ENCODE data around the gene CZIB.
"Not testable (repeated sequence)": the region's sequence is repeated elsewhere in the genome, so short reads cannot be mapped to it uniquely, and the experiment has no call there.

CZIB gene

DNA sequence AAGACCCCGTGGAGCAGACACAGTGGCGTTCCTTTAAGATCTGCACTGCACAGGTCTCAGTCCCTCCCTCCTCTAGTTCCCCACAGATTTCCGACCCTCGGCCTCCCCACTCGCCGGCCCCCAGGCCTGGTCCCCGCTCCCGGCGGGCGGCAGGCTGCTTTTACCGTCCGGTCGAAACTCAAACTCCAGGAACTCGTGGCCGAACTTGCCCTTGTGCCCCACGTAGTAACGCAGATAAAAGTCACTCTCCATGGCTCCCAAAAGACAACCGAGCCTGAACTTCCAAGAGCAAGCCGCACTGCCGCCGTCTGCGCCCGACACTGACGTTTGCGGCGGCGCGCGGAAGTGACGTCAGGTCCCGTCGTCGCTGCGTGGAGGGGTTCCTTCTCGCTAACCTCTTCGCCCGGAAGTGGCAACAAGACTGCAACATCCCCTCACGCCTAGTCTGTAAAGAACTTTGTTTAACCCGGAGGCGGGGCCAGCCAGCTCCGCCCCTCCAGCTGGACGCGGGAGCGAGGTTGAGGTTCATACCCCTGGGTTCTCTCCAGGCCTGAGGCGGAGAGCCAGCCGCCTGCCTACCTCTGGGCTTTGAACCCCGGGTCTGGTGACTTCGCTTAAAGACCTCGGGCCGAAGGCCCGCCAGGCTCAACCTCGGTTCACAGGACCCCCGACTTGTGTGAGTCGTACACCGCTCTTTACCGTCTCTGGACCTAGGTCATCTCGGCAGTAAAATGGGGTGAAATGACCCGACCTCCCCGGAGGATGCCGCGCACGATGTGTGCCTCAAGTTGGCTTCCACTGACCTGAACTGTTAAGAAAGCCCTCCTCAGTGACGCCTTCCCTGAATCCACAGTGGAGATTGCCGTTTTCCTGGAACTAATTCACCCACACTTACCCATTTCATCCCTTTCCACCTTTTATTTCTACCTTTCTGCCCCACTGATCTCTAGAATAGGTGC lies 18.0 kb upstream of the CZIB start, which contains the start of gene MAGOH:
MAGOH (minus strand) TSS at position 322 of the 959 bp plus-strand sequence; CDS start at position 252, 70 bp downstream.
- peak; percentile 95 for DNase-seq

- no peak for DNase-seq
These were observed 17.2 kb upstream of the CZIB start for GRCh38 chr1:53237638-53238037.

GRCh38 chr1:53220962-53221286 lies 490 bp upstream of the CZIB start:
- no peak for DNase-seq

DNA sequence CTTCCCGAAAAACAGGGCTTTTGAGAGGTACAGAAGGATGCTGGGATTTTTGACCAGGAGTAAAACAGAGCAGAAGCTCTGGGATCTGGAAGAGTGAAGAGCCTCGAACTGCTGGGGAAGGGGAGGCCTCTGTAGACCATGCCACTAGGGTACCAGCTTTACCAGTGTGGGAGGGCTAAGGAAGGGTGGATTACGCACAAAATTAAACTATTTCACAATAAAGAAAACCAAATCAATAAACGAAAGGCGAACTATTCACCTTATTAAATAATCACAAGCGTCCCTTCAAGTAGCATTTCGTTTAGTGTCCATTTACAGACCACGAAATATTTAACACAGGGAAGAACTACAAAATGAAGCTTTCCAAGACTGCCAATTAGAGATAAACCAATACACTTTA lies 723 bp downstream of the CZIB start:
- DNase-seq, result no peak

GRCh38 chr1:53218201-53218600 lies 2.2 kb downstream of the CZIB start:
- no peak for DNase-seq

- no peak for DNase-seq
These were observed 6.0 kb downstream of the CZIB start for GRCh38 chr1:53214376-53214940.

DNA sequence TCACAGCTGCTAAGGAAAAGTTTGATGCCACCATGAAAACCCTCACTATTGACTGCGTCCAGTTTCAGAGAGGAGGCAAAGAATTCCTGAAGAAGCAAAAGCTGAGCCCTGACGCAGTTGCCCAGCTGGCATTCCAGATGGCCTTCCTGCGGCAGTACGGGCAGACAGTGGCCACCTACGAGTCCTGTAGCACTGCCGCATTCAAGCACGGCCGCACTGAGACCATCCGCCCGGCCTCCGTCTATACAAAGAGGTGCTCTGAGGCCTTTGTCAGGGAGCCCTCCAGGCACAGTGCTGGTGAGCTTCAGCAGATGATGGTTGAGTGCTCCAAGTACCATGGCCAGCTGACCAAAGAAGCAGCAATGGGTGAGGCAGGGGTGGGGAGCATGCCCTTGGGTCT lies 9.5 kb downstream of the CZIB start:
- no peak for DNase-seq

DNA sequence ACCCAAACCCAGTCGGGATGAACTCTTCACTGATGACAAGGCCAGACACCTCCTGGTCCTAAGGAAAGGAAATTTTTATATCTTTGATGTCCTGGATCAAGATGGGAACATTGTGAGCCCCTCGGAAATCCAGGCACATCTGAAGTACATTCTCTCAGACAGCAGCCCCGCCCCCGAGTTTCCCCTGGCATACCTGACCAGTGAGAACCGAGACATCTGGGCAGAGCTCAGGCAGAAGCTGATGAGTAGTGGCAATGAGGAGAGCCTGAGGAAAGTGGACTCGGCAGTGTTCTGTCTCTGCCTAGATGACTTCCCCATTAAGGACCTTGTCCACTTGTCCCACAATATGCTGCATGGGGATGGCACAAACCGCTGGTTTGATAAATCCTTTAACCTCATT lies 10.1 kb downstream of the CZIB start:
- no peak for DNase-seq

- DNase-seq, result no peak
These were observed 12.7 kb downstream of the CZIB start for GRCh38 chr1:53207726-53208125.

DNA sequence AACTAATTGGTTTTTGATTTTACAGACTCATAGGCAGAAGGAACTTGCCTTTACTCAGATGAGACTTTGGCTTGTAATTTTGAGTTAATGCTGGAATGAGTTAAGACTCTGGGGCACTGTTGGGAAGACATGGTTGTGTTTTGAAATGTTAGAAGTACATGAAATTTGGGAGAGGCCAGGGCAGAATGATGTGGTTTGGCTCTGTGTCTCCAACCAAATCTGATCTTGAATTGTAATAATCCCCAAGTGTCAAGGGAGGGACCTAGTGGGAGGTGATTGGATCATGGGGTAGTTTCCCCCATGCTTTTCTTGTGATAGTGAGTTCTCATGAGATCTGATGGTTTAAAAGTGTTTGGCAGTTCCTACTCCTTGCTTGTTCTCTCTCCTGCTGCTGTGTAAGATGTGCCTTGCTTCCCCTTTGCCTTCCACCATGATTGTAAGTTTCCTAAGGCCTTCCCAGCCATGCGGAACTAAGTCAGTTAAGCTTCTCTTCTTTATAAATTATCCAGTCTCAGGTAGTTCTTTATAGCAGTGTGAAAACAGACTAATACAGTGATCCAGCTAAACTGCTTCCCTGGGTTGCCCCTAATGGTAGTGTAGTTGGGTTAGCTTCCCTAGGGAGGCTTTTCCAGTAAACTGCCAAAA lies 13.6 kb downstream of the CZIB start:
- DNase-seq, result no peak

GRCh38 chr1:53206083-53206685 lies 14.2 kb downstream of the CZIB start:
- DNase-seq, result not testable (repeated sequence)

- not testable (repeated sequence) for DNase-seq
These were observed 14.9 kb downstream of the CZIB start for GRCh38 chr1:53205496-53205895.

DNA sequence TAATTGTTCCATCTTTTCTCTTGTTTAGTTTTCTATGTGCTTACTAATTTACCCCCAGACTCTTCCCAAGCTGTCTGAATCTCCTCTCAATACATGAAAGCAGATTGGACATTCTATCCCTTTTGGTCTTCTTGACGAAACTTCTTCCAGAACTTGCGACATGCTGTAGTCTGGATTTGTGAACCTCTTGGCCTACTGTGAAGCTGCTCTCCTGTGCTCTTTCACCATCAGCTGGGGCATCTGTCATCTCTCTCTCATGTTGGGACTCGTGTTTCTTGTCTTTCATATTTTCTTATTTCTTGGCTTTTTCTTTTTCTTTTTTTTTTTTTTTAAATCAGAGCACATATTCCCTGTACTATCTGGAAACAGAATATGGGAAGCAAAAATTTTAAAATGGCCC lies 17.0 kb downstream of the CZIB start:
- DNase-seq, result no peak

DNA sequence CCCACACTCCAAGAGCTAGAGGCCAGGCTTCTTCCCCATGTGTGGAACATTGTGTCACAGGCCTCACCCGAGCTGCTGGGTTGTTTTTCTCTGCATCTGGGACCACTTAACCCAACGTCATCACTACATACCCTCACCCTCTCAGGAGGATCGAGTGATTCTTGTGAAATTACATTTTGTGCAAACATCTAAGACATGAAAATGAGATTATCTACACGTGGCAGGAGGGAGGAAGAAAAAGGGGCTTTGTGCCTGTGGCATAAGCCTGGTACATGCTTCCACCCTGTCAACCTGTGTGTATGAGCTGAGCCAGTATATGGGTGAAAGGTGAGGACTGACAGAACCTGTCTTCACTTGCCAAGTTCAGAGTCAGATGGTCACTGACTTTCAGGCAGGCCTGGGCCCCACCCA lies 22.2 kb downstream of the CZIB start:
- no peak for DNase-seq

- no peak for DNase-seq
These were observed 22.9 kb downstream of the CZIB start for GRCh38 chr1:53197291-53198200.

- DNase-seq, result peak; percentile 93
These were observed 23.7 kb downstream of the CZIB start, which contains the start of gene CPT2 for GRCh38 chr1:53196485-53197290. TSS of gene CPT2 (plus strand) at chr1:53196824. CDS start at chr1:53196944, 120 bp downstream.

- no peak for DNase-seq
These were observed 24.4 kb downstream of the CZIB start for GRCh38 chr1:53196017-53196484.

GRCh38 chr1:53195246-53196016 lies 25.0 kb downstream of the CZIB start:
- DNase-seq, result no peak

- DNase-seq, result no peak
These were observed 30.2 kb downstream of the CZIB start for GRCh38 chr1:53190210-53190611.

DNA sequence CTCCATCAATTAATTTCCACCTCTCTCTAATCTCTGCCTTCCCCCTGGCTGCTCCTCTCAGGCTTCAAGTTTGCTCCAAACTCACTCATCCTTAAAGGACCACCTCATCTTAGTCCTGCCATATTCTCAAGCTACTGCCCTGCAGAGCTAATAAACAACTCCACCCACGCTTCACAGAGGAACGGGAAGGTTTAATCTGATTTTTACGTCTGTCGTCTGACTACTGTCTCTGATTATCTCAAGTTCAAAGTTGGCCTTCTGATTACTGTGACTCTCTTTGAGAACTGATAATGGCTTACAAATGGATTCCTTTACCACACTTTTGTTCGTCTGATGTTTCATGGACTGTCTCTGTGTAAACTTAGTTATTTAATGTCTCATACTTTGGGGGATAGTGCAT lies 31.4 kb downstream of the CZIB start:
- DNase-seq, result no peak
